Caco-2 (cell line): ENCODE data around the gene PSMC1. TPM values are rescaled to one million over a fixed set of nuclear protein-coding genes. Genes with fewer than 3 reads are reported as not detected.

Experiments used
- BruUV-seq: library from RNA; stranded (reverse); fragments of 400-500 nt; replicated peaks from 2 replicates; lab custom pipeline; 2021; lab: Mats Ljungman, UMichigan
- CTCF ChIA-PET: fragments of 300-600 bp; sonication (Branson Sonifier 250); formaldehyde crosslinking; loops from one replicate; lab custom pipeline; 2022; ENCODE audit warnings: antibody characterized with exemption; lab: Charles Lee
- POLR2A ChIA-PET: fragments of 300-600 bp; sonication (Branson Sonifier 250); formaldehyde crosslinking; loops from one replicate; lab custom pipeline; 2022; ENCODE audit warnings: antibody characterized with exemption; lab: Charles Lee
- DNase-seq, 2 experiments: peaks; one replicate each; pipeline versions ENCODE4 v3.0.0 to v3.0.0-alpha.2; 2020 to 2022
- H3K27me3 ChIP-seq: replicated peaks from 2 replicates; pipeline ENCODE4 v1.6.0; 2011; ENCODE audit warnings: low read length; ENCODE audit not compliant: control insufficient read depth, insufficient read depth
- H3K36me3 ChIP-seq: 2 replicates; pipeline ENCODE4 v1.5.1; 2011; ENCODE audit warnings: low read length; ENCODE audit not compliant: control insufficient read depth, insufficient read depth
- H3K4me1 ChIP-seq: fragments of 250-450 bp; sonication (Bioruptor Pico); 2 replicates; pipeline ENCODE4 v1.5.1; 2020; ENCODE audit warnings: mild to moderate bottlenecking
- H3K4me3 ChIP-seq: 2 replicates; pipeline ENCODE4 v1.5.1; 2011; ENCODE audit warnings: low read depth, mild to moderate bottlenecking, control low read depth, low read length
- H3K9me3 ChIP-seq: fragments of 250-450 bp; sonication (Bioruptor Pico); 2 replicates; pipeline ENCODE4 v1.5.1; 2020; ENCODE audit warnings: mild to moderate bottlenecking, moderate library complexity
- H3K27ac Mint-ChIP-seq: one replicate; pipeline ENCODE4 v1.8.0; 2022; ENCODE audit warnings: mixed read lengths; ENCODE audit not compliant: unreplicated experiment
- H3K27me3 Mint-ChIP-seq: one replicate; pipeline ENCODE4 v1.8.0; 2022; ENCODE audit warnings: mixed read lengths; ENCODE audit not compliant: insufficient read depth, unreplicated experiment
- H3K36me3 Mint-ChIP-seq: one replicate; pipeline ENCODE4 v1.8.0; 2022; ENCODE audit warnings: mild to moderate bottlenecking, mixed read lengths; ENCODE audit not compliant: insufficient read depth, unreplicated experiment
- H3K4me1 Mint-ChIP-seq: one replicate; pipeline ENCODE4 v1.8.0; 2022; ENCODE audit warnings: low read depth, mixed read lengths; ENCODE audit not compliant: unreplicated experiment
- H3K4me3 Mint-ChIP-seq: one replicate; pipeline ENCODE4 v1.8.0; 2022; ENCODE audit warnings: mild to moderate bottlenecking, moderate library complexity, mixed read lengths; ENCODE audit not compliant: unreplicated experiment
- H3K9me3 Mint-ChIP-seq: one replicate; pipeline ENCODE4 v1.8.0; 2022; ENCODE audit warnings: mixed read lengths; ENCODE audit not compliant: unreplicated experiment
- intact Hi-C: fragments of 100-400 bp; cut with micrococcal nuclease; formaldehyde crosslinking; loops from one replicate; pipeline ENCODE4 v1.10.0; 2022; ENCODE audit not compliant: unreplicated experiment
- total RNA-seq: library from RNA; stranded (reverse); gene quantifications from 2 replicates; pipeline ENCODE4 v1.2.3, GENCODE V29; 2022
- TF ChIP-seq, protein P1 (sequence below), 2 experiments: fragments of 200-600 bp in 1 of 2; IDR thresholded peaks; 1 replicate in 1 of 2; 2 replicates in 1 of 2; pipeline versions ENCODE4 v1.5.1 to v1.8.0; 2011 to 2022; ENCODE audit warnings: antibody characterized with exemption in 1 of 2, control low read depth in 1 of 2, inconsistent platforms in 1 of 2, low read depth in 1 of 2, low read length in 1 of 2, mild to moderate bottlenecking in 1 of 2, moderate library complexity in 1 of 2; ENCODE audit not compliant: insufficient read depth in 1 of 2, severe bottlenecking in 1 of 2, unreplicated experiment in 1 of 2

Gene PSMC1
- total RNA-seq, 1 experiment from 2014 or later: 101 TPM

DNA sequence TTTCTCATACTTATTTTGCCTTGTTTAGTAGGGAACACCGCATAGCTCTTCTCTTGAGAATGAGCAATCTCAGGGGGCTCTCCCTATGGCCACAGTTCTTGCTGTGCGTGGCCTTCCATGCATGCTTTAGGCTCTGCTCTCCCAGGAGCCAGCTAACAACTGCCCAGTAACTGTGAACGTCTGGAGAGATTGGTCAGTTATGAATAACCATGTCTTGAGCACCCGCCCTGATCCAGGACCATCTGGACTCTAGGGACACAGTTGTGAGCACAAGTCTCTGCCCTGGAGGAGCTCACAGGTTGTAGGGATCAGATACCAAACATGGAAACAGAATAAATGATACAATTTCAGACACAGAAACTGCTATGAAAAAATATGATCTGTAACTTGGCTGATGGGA lies 12.1 kb downstream of the PSMC1 start:
- Mint-ChIP-seq H3K27me3 (no peaks in the 10 kb centered on the region), H3K4me1 (no peaks in the 10 kb centered on the region), H3K36me3 (peaks cover 88% of the 10 kb centered on the region), H3K4me3 (no peak overlapping the region), H3K27ac (no peak overlapping the region), H3K9me3 (no peaks in the 10 kb centered on the region)
- intact Hi-C loops: no loop called here
- BruUV-seq: no TSS peak
- Histone ChIP-seq H3K36me3 (no peaks in the 10 kb centered on the region; the same call in 1 of the 2 replicates), H3K4me3 (no peak overlapping the region), H3K9me3 (no peaks in the 10 kb centered on the region), H3K4me1 (no peaks in the 10 kb centered on the region), H3K27me3 (no peaks in the 10 kb centered on the region)
- ChIA-PET CTCF (no interaction called here), POLR2A (no interaction called here)
- no peak for DNase-seq
- TF ChIP-seq, protein P1, sequence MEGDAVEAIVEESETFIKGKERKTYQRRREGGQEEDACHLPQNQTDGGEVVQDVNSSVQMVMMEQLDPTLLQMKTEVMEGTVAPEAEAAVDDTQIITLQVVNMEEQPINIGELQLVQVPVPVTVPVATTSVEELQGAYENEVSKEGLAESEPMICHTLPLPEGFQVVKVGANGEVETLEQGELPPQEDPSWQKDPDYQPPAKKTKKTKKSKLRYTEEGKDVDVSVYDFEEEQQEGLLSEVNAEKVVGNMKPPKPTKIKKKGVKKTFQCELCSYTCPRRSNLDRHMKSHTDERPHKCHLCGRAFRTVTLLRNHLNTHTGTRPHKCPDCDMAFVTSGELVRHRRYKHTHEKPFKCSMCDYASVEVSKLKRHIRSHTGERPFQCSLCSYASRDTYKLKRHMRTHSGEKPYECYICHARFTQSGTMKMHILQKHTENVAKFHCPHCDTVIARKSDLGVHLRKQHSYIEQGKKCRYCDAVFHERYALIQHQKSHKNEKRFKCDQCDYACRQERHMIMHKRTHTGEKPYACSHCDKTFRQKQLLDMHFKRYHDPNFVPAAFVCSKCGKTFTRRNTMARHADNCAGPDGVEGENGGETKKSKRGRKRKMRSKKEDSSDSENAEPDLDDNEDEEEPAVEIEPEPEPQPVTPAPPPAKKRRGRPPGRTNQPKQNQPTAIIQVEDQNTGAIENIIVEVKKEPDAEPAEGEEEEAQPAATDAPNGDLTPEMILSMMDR (IDR thresholded peaks at IDR 0.05; ENCODE audit: insufficient read depth in 1 of 2, low read depth in 1 of 2, low read length in 1 of 2, severe bottlenecking in 1 of 2, unreplicated experiment in 1 of 2): no peak

DNA sequence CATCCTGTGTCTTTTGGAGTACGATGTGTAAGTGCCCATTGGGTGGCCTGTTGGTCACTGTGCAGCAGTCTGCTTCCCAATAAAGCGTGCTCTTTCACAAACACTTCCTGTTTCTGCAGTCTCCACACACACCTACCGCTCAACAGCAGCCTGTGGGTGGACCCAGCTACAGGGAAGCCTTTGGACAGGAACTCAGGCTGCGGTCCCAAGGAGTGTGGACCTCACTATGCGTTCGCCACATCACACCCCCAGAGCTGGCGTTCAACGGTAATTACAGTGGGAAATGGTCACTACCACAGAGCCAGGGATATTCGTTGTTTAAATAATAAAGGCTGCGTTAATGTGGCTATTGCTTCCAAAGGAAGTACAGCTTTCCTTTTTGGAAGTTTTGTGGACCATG lies 16.2 kb downstream of the PSMC1 start:
- ChIA-PET CTCF (no interaction called here), POLR2A (no interaction called here)
- Histone ChIP-seq H3K9me3 (no peaks in the 10 kb centered on the region), H3K27me3 (no peaks in the 10 kb centered on the region), H3K4me3 (no peak overlapping the region), H3K4me1 (no peaks in the 10 kb centered on the region), H3K36me3 (no peaks in the 10 kb centered on the region; the same call in 1 of the 2 replicates)
- intact Hi-C loops: no loop called here
- H3K4me3 Mint-ChIP-seq: no peak overlapping the region
- TF ChIP-seq, protein P1 (IDR thresholded peaks at IDR 0.05; ENCODE audit: insufficient read depth in 1 of 2, low read depth in 1 of 2, low read length in 1 of 2, severe bottlenecking in 1 of 2, unreplicated experiment in 1 of 2): no peak
- no peaks in the 10 kb centered on the region for H3K4me1 Mint-ChIP-seq
- DNase-seq: no peak
- BruUV-seq: no TSS peak
- H3K27me3 Mint-ChIP-seq: no peaks in the 10 kb centered on the region
- no peaks in the 10 kb centered on the region for H3K9me3 Mint-ChIP-seq
- H3K27ac Mint-ChIP-seq: no peak overlapping the region
- peaks cover 81% of the 10 kb centered on the region for H3K36me3 Mint-ChIP-seq

DNA sequence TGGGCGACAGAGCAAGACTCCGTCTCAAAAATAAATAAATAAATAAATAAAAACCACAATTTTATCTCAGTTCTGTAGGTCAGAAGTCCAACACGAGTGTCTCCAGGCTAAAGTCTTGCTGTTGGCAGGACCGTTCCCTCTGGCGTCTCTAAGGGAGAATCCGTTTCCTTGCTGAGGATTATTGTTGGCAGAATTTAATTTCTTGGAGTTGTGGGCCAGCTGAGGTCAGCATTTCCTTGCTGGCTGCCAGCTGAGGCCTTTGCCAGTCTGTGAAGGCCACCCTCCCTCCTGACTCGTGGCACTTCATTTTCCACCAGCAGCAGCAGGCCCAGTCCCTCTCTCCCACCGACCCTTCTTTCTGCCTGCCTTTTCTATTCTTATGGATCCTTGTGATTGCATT lies 17.2 kb downstream of the PSMC1 start:
- Histone ChIP-seq H3K9me3 (no peaks in the 10 kb centered on the region), H3K36me3 (no peaks in the 10 kb centered on the region; the same call in 1 of the 2 replicates), H3K4me1 (no peaks in the 10 kb centered on the region), H3K4me3 (no peak overlapping the region), H3K27me3 (no peaks in the 10 kb centered on the region)
- ChIA-PET CTCF (no interaction called here), POLR2A (no interaction called here)
- BruUV-seq: no TSS peak
- Mint-ChIP-seq H3K27me3 (no peaks in the 10 kb centered on the region), H3K4me1 (no peaks in the 10 kb centered on the region), H3K36me3 (peaks cover 81% of the 10 kb centered on the region), H3K4me3 (no peak overlapping the region), H3K27ac (no peak overlapping the region), H3K9me3 (no peaks in the 10 kb centered on the region)
- intact Hi-C loops: no loop called here
- DNase-seq: no peak
- TF ChIP-seq, protein P1 (IDR thresholded peaks at IDR 0.05; ENCODE audit: insufficient read depth in 1 of 2, low read depth in 1 of 2, low read length in 1 of 2, severe bottlenecking in 1 of 2, unreplicated experiment in 1 of 2): no peak
